Ascending aorta (tissue), 2 donors: ENCODE measurements around the gene SIRT2. TPM values are rescaled to one million over a fixed set of nuclear protein-coding genes. Genes with fewer than 3 reads are reported as not detected.
"Not testable (repeated sequence)": the region's sequence is repeated elsewhere in the genome, so short reads cannot be mapped to it uniquely, and the experiment has no call there.

Experiments
- DNase-seq, 2 donors: peaks; one replicate each; pipeline ENCODE4 v3.0.0-alpha.2; 2019; ENCODE audit warnings: low spot score in 2 of 2
- H3K27ac ChIP-seq, 2 donors: fragments of 200-600 bp; sonication (generic); one replicate each; pipeline ENCODE4 v1.5.1; 2016 to 2017; ENCODE audit warnings: mild to moderate bottlenecking in 1 of 2
- H3K27me3 ChIP-seq: fragments of 200-600 bp; sonication (generic); one replicate; pipeline ENCODE4 v1.5.1; 2017
- H3K36me3 ChIP-seq, 2 donors: fragments of 200-600 bp; sonication (generic); one replicate each; pipeline ENCODE4 v1.5.1; 2016
- H3K4me1 ChIP-seq, 2 donors: fragments of 200-600 bp; sonication (generic); one replicate each; pipeline ENCODE4 v1.5.1; 2016 to 2017; ENCODE audit warnings: mild to moderate bottlenecking in 1 of 2
- H3K4me3 ChIP-seq, 2 donors: fragments of 200-600 bp; sonication (generic); one replicate each; pipeline ENCODE4 v1.5.1; 2016 to 2017; ENCODE audit warnings: mild to moderate bottlenecking in 1 of 2
- H3K9me3 ChIP-seq, 2 donors: fragments of 200-600 bp; sonication (generic); one replicate each; pipeline ENCODE4 v1.5.1; 2016
- intact Hi-C: fragments of 100-400 bp; cut with DNase I; formaldehyde crosslinking; loops from one replicate; pipeline ENCODE4 v1.15.1; 2023
- total RNA-seq: library from RNA; depleted of rRNA; stranded (reverse); fragments of >200 nt; gene quantifications from one replicate; pipeline ENCODE4 v1.1.0, GENCODE V29; 2016
- TF ChIP-seq, protein P1 (sequence below), 3 experiments: fragments of 200-600 bp in 2 of 3; fragments of 450-650 bp in 1 of 3; sonication (generic) in 2 of 3; IDR thresholded peaks; one replicate each; pipeline ENCODE4 v1.5.1; 2016 to 2019; ENCODE audit warnings: antibody characterized with exemption in 3 of 3, mild to moderate bottlenecking in 1 of 3, moderate library complexity in 1 of 3

Gene SIRT2
- total RNA-seq, 1 donor from 2014 or later = 53.1 TPM

GRCh38 chr19:38889803-38890202, 9.6 kb downstream of the SIRT2 start:
- Histone ChIP-seq H3K4me3 (no peak overlapping the region), H3K27me3 (no peaks in the 10 kb centered on the region), H3K36me3 (peaks cover 36 to 51% of the 10 kb centered on the region in 2 donors), H3K9me3 (no peaks in the 10 kb centered on the region), H3K4me1 (no peaks in the 10 kb centered on the region), H3K27ac (no peak overlapping the region)
- DNase-seq = no peak
- intact Hi-C loops = loop anchor here (10.0 kb wide), 1 partner anchor 345 kb away; no protein-coding TSS in a partner anchor
- TF ChIP-seq, protein P1, sequence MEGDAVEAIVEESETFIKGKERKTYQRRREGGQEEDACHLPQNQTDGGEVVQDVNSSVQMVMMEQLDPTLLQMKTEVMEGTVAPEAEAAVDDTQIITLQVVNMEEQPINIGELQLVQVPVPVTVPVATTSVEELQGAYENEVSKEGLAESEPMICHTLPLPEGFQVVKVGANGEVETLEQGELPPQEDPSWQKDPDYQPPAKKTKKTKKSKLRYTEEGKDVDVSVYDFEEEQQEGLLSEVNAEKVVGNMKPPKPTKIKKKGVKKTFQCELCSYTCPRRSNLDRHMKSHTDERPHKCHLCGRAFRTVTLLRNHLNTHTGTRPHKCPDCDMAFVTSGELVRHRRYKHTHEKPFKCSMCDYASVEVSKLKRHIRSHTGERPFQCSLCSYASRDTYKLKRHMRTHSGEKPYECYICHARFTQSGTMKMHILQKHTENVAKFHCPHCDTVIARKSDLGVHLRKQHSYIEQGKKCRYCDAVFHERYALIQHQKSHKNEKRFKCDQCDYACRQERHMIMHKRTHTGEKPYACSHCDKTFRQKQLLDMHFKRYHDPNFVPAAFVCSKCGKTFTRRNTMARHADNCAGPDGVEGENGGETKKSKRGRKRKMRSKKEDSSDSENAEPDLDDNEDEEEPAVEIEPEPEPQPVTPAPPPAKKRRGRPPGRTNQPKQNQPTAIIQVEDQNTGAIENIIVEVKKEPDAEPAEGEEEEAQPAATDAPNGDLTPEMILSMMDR (IDR thresholded peaks at IDR 0.05) = no peak

GRCh38 chr19:38888876-38889275, 10.5 kb downstream of the SIRT2 start:
- Histone ChIP-seq H3K4me1 (no peaks in the 10 kb centered on the region), H3K9me3 (no peaks in the 10 kb centered on the region), H3K4me3 (no peak overlapping the region), H3K27me3 (no peaks in the 10 kb centered on the region), H3K36me3 (peaks cover 36 to 51% of the 10 kb centered on the region in 2 donors), H3K27ac (no peak overlapping the region)
- TF ChIP-seq, protein P1 (IDR thresholded peaks at IDR 0.05) = no peak
- DNase-seq = no peak
- intact Hi-C loops = no loop called here

DNA sequence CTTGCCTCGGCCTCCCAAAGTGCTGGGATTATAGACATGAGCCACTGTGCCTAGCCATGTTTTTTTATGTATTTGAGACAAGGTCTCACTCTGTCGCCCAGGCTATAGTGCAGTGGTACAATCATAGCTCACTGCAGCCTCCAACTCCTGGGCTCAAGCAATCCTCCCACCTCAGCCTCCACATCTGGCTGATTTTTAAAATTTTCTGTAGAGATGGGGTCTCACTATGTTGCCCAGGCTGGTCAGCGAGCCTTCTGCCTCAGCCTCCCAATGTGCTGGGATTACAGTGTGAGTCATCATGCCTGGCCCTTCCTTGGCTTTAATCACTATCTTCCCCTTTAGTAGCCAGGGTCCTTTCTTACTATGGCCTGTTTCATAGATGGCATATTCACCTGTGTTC, 14.7 kb downstream of the SIRT2 start:
- intact Hi-C loops = not testable (repeated sequence)
- peaks cover 45 to 55% of the 10 kb centered on the region in 2 donors for H3K36me3 ChIP-seq

DNA sequence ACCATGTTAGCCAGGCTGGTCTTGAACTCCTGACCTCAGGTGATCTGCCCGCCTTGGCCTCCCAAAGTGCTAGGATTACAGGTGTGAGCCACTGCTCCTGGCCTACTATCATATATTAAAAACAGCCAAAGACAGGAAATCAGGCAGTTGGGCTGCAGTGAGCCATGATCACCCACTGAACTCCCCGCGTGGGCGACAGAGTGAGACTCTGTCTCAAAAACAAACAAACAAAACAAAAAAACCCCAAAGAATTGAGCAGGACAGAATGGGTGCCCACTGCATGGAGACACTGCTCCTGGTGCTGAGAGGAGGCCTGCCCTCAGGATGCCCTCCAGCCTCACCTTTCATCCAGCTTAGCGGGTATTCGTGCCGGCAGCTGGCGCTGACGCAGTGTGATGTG, 16.1 kb downstream of the SIRT2 start:
- Histone ChIP-seq H3K4me1 (no peaks in the 10 kb centered on the region), H3K36me3 (peaks cover 33 to 45% of the 10 kb centered on the region in 2 donors), H3K9me3 (no peaks in the 10 kb centered on the region), H3K4me3 (no peak overlapping the region), H3K27me3 (no peaks in the 10 kb centered on the region), H3K27ac (no peak overlapping the region)
- TF ChIP-seq, protein P1 (IDR thresholded peaks at IDR 0.05) = no peak
- DNase-seq = no peak
- intact Hi-C loops = no loop called here

More for the DNA sequence above, 14.7 kb downstream of the SIRT2 start:
- H3K4me3 ChIP-seq, H3K4me1 ChIP-seq, H3K27me3 ChIP-seq, DNase-seq, H3K27ac ChIP-seq, H3K9me3 ChIP-seq: not testable (repeated sequence)

- TF ChIP-seq, protein P1 (IDR thresholded peaks at IDR 0.05) = no peak
- H3K27ac ChIP-seq = no peak overlapping the region
- no peak overlapping the region for H3K4me3 ChIP-seq
- H3K27me3 ChIP-seq = no peaks in the 10 kb centered on the region
- H3K4me1 ChIP-seq = no peaks in the 10 kb centered on the region
- DNase-seq = no peak
- H3K9me3 ChIP-seq = no peaks in the 10 kb centered on the region
- H3K36me3 ChIP-seq = peaks cover 27 to 37% of the 10 kb centered on the region in 2 donors
- intact Hi-C loops = no loop called here
These were observed 18.4 kb downstream of the SIRT2 start for GRCh38 chr19:38880882-38881609.

DNA sequence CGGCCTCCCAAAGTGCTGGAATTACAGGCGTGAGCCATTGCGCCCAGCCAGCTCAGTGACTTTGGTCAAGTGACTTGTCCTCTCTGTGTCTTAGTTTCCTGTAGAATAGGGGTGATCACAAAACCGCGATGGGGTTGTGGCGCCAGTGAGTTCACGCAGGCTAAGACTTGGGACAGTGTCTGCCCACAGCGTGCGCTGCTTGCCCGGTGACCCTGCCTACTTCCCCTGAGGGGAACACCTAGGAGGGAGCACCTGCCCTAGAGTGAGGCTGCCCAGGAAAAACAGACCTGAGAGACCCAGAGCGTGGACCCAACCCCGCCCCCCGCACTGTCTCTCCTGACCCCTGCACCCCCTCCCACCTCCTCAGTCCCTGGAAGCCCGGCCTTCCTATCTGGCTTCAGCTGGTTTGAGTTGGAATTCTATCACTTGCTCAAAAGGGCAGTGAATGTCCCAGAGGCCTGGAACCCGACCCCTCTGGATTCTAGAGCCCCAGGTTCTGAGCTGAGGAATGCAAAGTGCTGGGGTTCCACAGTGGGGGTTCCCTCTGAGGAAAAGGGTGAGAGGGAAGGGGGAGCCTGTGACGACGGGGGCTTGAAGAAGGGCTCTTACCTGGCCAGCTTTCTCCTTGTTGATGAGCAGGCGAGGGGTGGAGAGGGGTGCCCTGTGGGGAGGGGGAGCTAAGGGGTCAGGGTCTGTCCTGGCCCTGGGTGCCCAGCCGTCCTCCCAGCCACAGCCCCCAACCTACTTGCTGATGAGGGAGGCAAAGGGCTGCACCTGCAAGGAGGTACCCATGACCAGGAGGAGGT, 19.1 kb downstream of the SIRT2 start:
- H3K36me3 ChIP-seq = peaks cover 27 to 34% of the 10 kb centered on the region in 2 donors
- H3K4me3 ChIP-seq = no peak overlapping the region
- DNase-seq = no peak
- H3K9me3 ChIP-seq = no peaks in the 10 kb centered on the region
- intact Hi-C loops = no loop called here
- no peaks in the 10 kb centered on the region for H3K4me1 ChIP-seq
- no peaks in the 10 kb centered on the region for H3K27me3 ChIP-seq
- H3K27ac ChIP-seq = no peak overlapping the region
- TF ChIP-seq, protein P1 (IDR thresholded peaks at IDR 0.05) = no peak
